Superior temporal gyrus (tissue), 1 donor: Measurements from ENCODE around the gene OSBPL10.

ENCODE experiments used
- DNase-seq: peaks from one replicate; pipeline ENCODE4 v3.0.0-alpha.2; 2016; ENCODE audit errors: extremely low spot score

OSBPL10 gene

DNA sequence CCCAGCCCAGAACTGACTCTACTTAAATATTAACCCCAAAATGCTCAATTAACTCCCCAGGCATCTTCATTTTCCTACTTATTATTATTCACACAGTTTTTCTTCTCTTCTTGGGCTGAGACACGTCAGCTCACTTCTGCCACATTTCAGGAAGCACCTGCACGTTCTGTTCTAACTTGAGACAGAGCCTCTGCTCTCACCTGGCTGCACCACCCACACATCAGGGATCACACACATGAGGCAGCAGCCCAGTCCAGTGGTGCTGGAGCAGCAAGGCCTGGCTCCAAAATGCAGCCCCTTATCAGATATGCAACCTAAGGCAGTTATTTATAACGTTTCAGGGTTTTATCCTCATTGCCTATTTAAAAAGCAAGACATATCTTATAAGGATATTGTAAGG is 127.5 kb downstream of the OSBPL10 start:
- no peak for DNase-seq

DNA sequence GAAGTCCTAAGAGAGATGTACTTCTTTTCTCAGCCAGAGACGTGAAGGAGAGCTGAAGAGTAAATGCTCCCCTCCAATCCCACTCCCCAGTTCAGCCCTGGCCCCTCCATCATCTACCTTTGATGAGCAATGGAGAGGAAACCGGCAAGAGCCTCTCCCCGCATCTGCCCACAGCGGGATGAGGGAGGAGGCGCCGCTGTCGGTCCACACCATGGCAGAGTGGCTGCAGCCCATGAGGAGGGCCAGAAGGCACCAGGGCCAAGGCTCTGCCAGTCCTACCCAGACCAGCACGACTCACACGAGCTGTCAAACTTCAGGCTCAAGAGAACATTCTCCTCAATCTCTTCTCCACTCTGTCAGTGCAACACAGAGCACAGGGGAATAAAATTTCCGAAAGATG is 129.8 kb downstream of the OSBPL10 start:
- DNase-seq, result no peak

DNA sequence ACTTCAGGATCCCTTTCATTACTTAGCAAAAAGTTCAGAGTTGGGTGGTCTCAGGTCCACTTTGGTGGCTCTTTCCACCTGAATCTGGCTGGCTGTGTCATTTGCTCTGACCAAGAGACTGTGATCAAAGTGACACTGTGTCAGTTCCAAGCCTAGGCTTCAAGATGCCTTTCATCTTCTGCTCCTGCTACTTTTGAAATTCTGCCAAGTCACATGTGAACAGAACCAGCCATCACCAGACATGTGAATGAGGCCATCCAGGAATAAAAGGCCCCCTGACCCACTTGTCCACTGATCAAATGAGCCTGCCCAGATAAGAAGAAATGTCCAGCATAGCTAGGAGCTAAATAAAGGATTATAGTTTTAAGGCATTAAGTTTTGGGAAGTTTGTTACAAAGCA is 132.2 kb downstream of the OSBPL10 start:
- no peak for DNase-seq

DNA sequence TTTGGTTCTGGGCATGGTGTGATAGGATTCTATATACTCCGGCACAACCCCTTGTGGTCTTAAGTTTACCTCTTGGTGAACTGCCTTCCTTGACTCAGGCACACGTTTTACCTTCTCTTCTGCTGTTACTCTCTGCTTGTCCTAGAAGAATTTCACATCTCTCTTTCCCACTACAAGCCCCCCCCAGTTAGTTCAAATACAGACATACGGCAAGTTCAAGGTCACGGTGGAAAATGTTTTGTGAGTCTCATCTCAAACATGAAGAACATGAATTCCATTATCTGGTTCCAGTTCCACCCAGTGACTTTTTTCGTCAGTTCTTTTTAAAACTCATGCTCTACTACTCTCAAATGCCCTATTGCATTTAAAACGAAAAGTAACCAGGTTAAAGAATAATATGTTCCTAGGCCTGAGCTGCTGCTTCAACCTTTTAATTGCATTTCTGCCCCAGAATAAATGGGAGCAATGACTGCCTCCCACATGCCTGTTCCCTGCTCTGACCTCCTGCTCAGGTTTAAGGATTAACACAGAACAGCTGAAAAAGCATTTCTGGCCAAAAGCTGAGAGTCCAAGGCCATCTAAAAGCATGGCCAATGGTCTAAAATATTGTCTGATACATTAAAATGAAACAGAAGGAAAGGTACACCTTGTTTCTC is 132.8 kb downstream of the OSBPL10 start:
- DNase-seq, result no peak

DNA sequence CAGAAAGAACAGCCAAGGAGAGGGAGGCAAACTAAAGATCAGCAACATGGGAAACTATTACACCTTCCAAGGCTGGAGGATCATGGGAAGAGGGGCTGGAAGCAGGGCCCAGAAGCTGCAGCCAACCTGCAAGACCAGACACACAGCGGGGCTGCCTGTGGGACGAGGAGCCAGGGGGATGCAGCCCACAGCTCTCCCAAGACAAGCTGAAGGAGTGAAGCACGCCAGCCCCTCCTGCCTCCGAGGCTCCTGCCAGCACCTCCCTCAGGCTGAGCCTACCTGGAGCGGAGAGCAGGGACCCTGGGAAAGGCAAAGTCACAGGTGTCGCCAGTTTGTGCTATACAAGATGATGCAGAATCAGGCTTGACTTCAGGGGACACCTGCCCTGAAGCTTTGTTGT is 133.3 kb downstream of the OSBPL10 start:
- no peak for DNase-seq

DNA sequence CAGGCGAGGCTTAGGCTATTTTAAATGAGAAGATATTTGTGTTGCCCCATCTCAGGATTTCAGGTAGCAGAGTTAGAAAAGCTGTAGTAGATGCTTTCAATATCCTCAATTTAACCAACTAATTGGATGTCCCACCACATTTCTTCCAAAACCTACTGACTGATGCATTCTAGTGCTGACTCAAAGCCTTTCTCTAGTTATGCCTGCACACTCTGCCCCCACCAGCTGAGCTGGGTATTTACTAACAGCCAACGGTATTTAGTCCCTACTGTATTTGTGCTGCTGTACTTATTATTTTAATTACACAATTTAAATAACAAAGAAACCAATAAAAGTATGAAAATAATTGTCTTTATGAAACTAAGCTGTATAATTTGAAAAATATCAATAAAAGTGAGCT is 139.5 kb downstream of the OSBPL10 start:
- DNase-seq, result no peak

DNA sequence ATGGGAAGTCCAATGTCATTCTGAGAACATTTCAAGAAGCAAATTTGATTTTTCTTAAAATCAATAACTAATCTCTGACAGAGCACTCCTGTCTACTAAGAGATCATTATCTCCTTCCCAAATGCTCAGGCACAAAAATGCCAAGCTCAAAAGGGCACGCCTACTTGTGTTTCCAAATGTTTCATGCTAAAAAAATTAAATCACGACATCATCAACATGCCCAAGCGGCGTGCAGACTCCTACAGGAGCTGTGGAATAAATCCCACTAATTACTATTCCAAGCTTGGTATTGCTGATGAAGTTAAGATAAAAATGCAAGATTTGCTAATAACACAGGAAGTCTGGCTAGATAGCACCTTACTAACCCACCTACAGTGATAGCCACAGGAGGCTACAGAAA is 140.8 kb downstream of the OSBPL10 start:
- DNase-seq, result no peak

DNA sequence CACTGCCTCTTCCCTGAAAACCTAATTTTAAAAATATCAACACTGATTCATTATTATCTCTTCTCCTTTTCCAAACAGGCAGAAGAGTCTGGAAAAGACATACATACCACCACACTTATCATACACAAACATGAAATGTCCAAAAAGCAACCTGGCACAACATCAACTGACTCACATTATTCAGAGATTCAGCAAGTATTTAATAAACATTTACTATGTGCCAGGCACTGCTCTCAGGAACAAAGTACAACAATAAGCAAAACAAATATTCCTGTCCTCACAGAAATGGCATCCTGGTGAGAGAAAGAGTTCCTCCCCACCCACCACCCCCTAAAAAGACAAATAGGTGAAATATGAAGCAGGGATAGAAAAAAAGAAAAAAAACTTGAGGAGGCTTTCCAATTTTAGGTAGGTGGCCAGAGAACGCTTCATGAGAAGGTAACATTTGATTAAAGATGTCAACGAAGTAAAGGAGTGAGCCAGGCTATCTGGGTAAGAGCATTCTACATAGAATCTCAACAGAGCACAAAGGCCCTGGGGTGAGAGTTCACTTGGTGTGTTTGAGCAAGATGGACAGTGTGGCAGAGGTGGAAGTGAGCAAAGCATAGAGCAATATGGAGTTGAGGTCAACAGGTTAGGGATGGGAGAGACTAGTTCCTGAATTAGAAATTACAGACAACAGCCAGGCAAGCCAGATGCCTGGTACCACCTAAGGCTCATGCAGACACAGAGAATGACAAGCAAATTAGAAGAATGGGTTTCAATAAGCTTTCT is 141.7 kb downstream of the OSBPL10 start:
- no peak for DNase-seq

DNA sequence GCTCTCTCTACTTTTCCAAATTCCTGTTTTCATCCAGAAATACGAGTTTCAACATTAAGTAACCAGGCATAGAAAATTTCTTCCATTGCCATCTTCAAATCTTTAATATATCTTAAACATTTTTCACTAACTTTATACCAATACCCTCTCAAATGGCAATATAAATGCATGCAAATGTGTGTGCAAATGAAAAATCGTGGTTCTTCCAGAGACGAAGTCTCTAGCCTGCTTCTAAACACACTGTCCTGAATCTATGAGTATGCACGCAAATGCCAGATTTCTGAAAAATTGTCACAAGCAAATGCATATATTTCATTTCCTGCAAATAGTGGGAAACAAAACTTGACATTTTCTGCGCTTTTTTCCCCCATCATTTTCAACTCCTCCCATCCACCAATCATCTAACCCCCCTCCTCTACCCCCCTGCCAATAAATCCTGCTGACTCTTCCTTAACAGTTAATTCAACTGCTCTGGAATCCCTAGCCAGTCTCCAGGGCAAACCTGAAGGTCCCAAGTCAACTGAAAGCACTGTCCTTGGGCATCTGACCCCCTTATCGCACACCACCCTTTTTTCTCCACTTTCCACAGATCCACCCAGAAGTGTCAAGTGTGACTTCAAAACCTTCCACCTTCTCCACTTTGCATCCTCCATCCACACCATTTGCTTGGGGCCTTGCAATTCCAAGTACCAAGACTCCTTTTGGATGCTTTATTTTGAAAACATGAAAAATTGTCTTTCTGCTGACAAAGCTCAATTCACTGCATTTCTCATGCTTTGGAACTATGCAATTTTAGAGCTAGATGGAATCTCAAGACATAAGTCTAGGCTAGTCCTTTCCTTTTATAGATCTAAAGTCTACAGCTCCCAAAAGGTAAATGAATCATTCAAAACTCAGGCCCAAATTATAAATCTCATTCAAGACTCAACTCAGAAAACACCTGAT is 144.7 kb downstream of the OSBPL10 start:
- peak; percentile 20 for DNase-seq

DNA sequence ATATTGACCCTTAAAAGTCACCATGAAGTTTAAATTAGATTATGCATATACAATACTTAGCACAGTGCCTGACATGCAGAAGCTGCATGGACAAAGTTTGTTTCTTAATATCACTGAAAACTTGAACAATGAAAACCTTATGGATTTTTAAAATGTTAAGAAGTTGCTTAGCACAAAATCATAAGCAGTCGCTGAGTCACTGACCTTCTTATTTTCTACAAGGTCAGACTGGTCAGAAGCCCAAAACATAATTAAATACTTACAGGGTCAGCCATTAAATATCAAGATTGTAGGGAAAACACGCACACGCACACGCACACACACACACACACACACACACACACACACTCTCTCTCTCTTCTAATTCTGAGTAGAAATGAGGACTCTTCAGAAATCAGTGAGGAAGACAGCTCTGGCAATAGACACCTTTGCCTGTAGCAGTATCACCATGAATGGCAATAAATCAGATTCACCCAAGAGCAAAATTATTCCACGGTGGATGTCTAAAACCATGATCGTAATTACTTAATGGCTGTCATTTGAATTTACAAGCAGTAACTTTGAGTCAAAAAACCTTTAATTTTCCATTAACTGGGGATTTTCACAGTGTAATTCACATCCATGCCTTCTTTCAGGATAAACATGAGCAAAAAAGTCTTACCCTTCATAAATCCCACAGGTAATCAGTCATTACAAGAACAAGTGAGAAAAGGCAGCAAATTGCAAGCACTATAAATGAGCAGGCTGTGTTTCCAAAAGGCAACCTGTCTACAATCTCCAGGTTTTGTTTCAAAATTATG is 147.5 kb downstream of the OSBPL10 start:
- DNase-seq, result no peak

DNA sequence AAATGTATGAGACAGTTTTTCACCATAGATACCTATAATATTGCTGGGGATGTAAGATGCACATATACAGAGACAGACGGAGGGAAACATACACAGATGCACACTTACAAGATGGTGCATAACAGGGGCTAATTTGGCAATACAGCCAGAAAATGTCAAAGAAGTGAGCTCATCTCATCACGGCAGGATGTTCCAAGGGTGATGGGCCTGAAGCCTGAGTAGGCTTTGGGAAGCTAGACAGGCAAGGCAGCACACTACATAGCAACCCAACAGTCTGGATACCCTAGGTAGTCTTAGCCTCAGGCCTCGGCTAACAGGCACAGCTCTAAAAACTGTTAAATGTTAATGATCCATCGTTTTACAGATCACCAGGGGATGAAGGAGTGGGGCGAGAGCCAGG is 148.5 kb downstream of the OSBPL10 start:
- DNase-seq, result no peak

DNA sequence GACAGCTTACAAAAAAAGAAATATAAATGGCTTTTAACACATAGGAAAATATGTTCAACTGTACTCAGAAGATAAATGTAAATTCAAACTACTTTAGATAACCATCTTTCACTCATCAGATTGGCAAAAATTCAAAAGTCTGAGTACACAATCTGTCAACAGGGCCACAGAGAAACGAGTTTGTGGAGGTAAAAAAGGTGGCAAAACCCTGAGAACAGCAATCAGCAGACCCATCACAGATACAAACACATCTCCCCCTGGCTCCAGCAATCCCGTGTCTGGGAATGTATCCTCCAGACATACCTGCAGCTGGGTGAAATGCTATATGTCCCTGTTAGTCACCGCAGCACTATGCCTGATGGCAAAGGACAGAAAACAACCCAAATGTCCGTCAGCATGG is 149.5 kb downstream of the OSBPL10 start:
- no peak for DNase-seq

DNA sequence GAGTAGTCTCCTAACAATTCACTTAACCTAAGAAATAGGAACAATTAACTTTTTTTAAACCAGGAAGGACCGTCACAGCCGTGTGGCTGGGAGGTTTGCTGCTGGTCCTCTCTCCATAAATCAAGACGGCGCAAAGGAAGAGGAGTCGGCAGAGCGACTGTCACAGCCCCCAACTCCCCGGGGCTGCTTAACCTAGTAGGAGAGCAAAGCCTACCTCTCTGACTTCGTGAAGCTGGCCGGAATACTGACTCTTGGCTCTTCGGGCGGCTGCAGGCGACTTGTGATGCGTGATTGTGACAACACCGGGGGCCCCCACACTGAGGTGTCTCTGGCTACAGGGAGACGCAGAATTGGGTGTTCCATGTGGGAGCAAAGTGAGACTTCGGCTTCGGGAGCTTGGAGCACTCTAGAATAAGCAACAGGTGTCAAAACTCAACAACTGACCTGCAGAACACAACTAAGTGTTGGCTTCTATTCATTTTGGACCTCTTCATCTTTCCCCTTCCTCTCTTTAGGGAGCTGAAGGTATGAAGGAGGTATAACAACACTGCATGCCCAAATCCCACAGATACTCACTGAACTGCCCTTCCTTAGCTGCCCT is 151.1 kb downstream of the OSBPL10 start:
- no peak for DNase-seq

DNA sequence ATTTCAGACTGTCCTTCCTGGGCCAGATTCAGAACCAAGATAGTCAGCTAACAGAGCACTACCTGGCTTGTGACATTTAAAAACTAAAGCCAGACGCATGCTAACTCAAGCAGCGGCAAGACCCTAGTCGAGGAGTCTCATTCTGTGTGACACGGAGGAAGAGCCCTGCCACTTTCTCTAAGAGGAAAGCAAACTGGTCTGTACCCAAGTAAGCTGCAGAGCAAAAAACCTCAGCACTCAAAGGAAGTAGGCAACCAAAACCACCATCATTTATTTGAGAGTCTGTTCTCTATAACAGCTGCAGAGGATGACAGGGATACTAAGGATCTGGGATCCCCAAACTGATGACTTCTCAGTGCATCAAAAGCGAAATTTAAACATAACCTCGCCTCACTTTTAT is 152.1 kb downstream of the OSBPL10 start:
- DNase-seq, result no peak

DNA sequence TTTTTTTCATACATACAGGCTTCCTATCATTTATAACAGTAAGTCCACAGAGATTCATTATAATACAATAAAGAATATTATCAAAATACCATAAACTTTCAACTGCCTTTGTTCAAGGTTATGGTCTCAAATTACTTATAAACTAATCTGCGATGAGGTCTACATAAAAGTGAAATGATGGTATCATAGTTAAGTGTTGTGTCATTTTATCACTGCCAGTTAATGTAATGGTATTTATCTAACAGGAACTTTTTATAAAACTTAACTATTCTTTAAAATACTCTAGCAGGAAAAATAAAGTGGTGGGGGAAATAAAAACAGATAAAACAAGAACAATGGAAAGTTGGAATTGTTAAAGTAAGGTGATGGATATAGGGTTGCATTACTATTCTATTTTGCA is 153.1 kb downstream of the OSBPL10 start:
- DNase-seq, result no peak

DNA sequence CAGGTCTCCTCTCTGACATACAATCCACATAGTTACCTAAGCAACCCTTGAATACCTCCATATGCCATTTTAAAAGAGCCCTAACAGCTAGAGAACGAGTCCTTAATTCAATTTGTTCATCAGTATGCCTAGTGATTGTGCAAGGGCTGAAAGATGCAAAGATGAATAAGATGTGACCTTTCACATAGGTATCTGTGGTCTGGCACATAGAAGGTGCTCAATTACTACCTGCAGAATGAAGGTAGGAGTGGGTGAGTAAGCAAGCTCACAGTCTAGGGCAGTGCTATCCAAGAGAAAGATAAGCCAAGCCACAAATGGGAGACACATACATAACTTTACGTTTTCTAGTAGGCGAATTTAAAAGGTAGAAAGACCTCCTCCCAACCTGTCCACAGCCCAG is 157.9 kb downstream of the OSBPL10 start:
- no peak for DNase-seq

DNA sequence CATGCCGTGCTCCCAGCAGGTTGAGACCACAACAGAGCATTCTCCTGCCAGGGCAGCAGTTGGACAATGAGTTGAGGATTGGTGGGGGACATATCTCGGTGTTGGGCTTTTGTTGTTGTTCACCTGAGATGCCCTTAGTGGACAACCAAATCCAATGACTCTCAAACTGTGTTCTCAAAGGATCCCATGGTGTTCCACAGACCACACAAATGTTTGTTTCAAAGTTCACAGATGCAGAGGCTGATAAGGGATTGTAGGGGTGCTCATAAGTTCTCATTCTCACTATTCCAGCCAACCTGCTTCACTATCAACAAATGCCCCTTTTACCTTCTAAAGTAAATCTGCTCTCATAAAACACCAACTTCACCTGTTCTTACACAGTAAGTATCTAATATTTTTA is 159.9 kb downstream of the OSBPL10 start:
- no peak for DNase-seq

DNA sequence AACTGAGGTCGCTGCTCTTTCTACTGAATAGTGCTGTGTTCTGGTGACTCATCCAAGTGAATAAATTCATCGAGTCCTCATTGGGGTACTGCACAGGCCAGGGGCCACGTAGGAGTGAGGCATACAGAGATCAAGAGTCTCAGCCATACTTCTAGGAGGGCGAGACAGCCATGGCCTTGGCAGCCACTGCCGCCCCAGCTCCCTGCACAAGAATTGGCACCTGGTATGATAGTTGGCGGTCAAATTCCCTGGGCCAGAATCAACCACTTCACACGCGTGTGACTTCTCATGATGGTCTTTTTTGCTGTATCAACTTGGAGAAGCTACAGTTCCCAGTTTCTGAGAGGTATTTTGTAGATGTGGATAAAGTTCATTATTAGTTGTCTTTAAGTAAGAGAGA is 161.6 kb downstream of the OSBPL10 start:
- DNase-seq, result no peak

DNA sequence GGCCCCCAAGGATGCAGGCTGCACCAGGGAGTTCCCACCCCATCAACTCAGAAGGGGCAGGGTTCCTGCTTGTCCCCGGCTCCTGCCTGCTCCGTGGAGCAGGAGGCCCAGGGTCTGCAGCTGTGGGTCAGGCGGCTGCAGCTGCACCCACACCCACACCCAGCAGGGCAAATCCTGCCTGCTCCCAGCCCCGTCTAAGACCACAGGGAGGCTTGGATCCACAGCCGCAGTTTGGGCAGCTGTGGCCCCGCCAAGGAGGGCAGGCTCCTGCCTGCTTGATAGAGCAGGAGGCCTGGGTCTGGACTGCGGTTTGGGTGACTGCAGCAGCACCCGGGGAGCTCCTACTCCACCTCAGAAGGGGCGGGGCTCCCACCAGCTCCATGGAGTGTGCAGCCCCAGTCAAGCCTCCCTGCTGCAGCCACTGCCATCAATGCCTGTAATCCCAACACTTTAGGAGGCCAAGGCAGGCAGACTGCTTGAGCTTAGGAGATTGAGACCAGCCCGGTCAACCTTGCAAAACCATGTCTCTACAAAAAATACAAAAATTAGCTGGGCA is 163.6 kb downstream of the OSBPL10 start:
- DNase-seq, result no peak

DNA sequence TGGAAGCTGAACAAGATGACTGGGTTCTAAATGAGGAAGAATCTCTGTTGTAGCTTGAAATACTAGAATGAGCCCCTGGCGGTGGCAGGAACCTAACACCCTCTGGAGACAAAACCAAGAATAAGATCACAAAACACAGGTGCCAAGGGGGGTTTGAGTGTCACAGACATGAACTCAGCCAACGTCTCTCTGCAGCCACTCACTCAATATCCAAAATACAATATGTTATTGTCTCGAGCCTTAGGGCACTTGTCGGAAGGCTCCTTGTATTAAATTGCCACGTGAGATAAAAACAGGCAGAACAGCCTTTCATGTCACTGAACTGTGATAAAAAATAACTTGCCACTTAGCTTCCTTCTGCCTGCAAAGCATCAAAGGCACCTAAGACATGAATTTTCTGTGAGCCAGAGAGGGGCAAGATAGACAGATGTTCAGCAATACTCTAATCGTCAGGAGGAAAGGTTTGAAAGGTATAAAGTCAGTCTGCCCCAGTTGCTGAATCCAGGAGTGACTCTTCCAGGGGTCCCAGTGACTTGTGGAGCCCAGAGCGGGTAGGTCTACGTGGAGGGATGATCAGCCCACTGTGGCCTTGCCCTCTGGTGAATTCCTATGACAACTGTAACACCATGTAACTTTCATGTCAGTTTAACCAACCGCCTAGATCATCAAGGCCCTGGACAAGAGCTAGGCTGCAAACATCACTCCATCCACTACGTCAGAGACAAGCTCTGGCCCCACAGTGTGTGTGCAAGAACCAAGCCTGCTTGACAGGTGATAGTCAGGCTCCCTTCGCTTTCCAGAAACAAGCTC is 165.2 kb downstream of the OSBPL10 start:
- DNase-seq, result no peak
